Measurements from ENCODE around the gene COX6A1.

The COX6A1 gene

DNA sequence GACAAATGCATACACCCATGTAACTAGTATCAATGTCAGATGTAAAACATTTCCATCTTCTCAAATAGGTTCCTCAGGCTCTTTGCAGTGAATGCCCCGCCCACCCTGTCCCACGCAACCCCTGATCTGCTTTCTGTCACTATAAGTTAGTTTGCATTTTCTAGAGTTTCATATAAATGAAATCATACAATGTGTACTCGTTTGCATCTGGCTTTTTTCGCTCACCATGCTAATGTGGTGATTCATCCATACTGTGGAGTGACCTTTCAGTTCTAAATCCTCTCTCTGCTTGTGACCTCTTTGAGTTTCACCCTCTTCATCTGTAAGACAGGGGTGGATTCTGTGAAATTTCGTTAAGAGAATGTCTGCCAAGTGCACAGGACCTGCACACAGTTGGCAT lies 38.4 kb upstream of the COX6A1 start:
- no peak for DNase-seq (ENCODE audit: low read depth)
- TF ChIP-seq, protein P1, sequence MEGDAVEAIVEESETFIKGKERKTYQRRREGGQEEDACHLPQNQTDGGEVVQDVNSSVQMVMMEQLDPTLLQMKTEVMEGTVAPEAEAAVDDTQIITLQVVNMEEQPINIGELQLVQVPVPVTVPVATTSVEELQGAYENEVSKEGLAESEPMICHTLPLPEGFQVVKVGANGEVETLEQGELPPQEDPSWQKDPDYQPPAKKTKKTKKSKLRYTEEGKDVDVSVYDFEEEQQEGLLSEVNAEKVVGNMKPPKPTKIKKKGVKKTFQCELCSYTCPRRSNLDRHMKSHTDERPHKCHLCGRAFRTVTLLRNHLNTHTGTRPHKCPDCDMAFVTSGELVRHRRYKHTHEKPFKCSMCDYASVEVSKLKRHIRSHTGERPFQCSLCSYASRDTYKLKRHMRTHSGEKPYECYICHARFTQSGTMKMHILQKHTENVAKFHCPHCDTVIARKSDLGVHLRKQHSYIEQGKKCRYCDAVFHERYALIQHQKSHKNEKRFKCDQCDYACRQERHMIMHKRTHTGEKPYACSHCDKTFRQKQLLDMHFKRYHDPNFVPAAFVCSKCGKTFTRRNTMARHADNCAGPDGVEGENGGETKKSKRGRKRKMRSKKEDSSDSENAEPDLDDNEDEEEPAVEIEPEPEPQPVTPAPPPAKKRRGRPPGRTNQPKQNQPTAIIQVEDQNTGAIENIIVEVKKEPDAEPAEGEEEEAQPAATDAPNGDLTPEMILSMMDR (IDR thresholded peaks at IDR 0.05; ENCODE audit: control insufficient read depth, extremely low read depth, insufficient read depth): no peak
- H3K4me3 ChIP-seq (ENCODE audit: low read depth, low read length): no peak overlapping the region

- H3K4me3 ChIP-seq (ENCODE audit: low read depth, low read length): no peak overlapping the region
- TF ChIP-seq, protein P1 (IDR thresholded peaks at IDR 0.05; ENCODE audit: control insufficient read depth, extremely low read depth, insufficient read depth): no peak
- DNase-seq (ENCODE audit: low read depth): no peak
Measured at GRCh38 chr12:120402217-120402616, 35.7 kb upstream of the COX6A1 start.

- DNase-seq (ENCODE audit: low read depth): no peak
- H3K4me3 ChIP-seq (ENCODE audit: low read depth, low read length): no peak overlapping the region
- TF ChIP-seq, protein P1 (IDR thresholded peaks at IDR 0.05; ENCODE audit: control insufficient read depth, extremely low read depth, insufficient read depth): no peak
Measured at GRCh38 chr12:120403869-120404268, 34.0 kb upstream of the COX6A1 start.

DNA sequence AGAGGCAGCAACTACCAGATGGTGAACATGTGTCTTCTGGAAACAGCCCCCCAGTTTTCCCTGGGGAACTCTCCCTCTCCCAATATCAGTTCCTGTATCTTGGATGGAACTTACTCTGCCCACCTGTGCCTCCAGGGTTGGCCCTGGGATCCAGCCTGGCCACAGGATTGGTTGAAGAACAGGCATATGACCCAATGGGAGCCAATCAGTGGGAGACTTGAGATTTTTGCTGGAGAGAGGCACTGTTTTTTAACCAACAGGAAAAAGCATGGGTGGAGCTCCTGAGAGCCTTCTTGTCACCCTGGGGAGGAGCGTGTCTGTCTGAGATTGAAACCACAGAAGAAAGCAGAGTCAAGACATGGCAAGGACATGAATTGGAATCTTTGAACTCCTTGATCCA lies 33.6 kb upstream of the COX6A1 start:
- TF ChIP-seq, protein P1 (IDR thresholded peaks at IDR 0.05; ENCODE audit: control insufficient read depth, extremely low read depth, insufficient read depth): no peak
- no peak for DNase-seq (ENCODE audit: low read depth)
- no peak overlapping the region for H3K4me3 ChIP-seq (ENCODE audit: low read depth, low read length)

DNA sequence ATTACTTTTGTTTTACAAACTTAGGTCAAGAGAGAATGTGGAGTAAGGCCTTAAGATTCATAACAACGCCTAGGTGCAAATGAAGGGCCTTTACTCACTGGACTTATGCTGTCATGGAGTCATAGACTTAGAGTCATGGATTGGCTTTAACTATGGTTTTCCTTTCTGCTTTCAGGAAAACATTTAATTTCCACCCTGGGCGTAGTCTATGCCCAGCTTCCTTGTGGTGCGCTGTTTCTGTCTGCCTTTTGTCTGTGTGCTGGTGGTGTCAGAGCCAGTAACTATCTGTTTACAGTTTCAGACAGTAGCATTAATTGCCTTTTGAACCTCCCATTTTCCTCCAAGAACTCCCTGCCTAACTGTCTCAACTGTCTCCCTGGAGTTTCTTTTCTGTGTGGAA lies 31.8 kb upstream of the COX6A1 start:
- DNase-seq (ENCODE audit: low read depth): no peak
- TF ChIP-seq, protein P1 (IDR thresholded peaks at IDR 0.05; ENCODE audit: control insufficient read depth, extremely low read depth, insufficient read depth): no peak
- H3K4me3 ChIP-seq (ENCODE audit: low read depth, low read length): no peak overlapping the region

DNA sequence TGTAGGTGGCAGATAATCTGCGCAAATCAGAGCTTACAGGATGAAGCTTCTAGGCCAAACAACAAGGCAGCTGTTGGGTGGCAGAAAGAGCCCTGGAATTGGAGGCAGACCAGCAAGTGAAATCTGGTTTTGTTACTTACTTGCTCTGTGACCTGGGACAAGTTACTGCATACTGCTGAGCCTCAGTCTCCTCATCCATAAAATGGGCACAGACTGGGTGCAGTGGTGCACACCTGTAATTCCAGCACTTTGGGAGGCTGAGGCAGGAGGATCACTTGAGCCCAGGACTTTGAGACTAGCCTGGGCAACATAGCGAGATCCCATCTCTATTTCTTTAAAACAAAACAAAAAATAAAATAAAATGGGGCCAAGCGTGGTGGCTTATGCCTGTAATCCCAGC lies 31.4 kb upstream of the COX6A1 start:
- no peak overlapping the region for H3K4me3 ChIP-seq (ENCODE audit: low read depth, low read length)
- DNase-seq (ENCODE audit: low read depth): no peak
- TF ChIP-seq, protein P1 (IDR thresholded peaks at IDR 0.05; ENCODE audit: control insufficient read depth, extremely low read depth, insufficient read depth): no peak

DNA sequence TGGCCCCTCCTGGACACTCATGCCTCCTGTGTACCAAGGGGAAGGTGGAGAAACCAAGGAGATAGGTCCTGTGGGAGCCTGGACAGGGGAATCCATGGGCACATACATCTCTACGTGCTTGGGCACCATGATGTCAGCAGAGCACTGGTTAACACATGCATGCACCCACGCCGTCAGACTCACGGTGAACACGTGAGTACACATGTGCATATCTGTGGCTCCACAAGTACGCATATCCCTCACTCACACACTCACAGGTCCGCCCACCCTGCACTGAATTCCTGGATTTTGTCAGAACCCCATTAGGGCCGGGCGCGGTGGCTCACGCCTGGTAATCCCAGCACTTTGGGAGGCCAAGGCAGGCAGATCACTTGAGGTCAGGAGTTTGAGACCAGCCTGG lies 29.1 kb upstream of the COX6A1 start:
- no peak for DNase-seq (ENCODE audit: low read depth)
- TF ChIP-seq, protein P1 (IDR thresholded peaks at IDR 0.05; ENCODE audit: control insufficient read depth, extremely low read depth, insufficient read depth): no peak
- H3K4me3 ChIP-seq (ENCODE audit: low read depth, low read length): no peak overlapping the region

Measured in LNCaP clone FGC (cell line).